ENCODE measurements around the gene ARPC5. TPM values are rescaled to one million over a fixed set of nuclear protein-coding genes. Genes with fewer than 3 reads are reported as not detected.

ARPC5 gene
- total and polyA plus RNA-seq, 10 of the 15 experiments (the other 5 are each of a cell fraction or from before 2014, with no cell fraction given) = 238 to 784 (median 309) TPM

- CTCF ChIA-PET = interaction anchor here (0.5 to 6.5 kb wide), 60 partner anchors 9 to 798 kb away, joined by 3 to 360 read pairs (median 4); partner anchors contain the start of genes ARPC5 and RGL1
Observed at GRCh38 chr1:183654706-183655105, 19.1 kb upstream of the ARPC5 start.

More at GRCh38 chr1:183654706-183655105, 19.1 kb upstream of the ARPC5 start:
- Histone ChIP-seq H4K20me1 (ENCODE audit: control insufficient read depth, insufficient read depth) (no peaks in the 10 kb centered on the region), H3K27ac (ENCODE audit: control insufficient read depth, insufficient read depth) (no peak overlapping the region), H3K36me3 (ENCODE audit: control insufficient read depth in 2 of 2, insufficient read depth in 2 of 2, low read length in 1 of 2) (no peaks in the 10 kb centered on the region; a peak in 1 of 4 replicates), H3K4me3 (no peak overlapping the region), H2AFZ (ENCODE audit: control insufficient read depth, low read depth, low read length) (peak overlapping the region; percentile 19; the same call in 1 of the 2 replicates), H3K4me1 (ENCODE audit: control insufficient read depth, insufficient read depth, low read length) (peaks cover 31% of the 10 kb centered on the region), H3K79me2 (ENCODE audit: control insufficient read depth, insufficient read depth, low read length) (peaks cover 2% of the 10 kb centered on the region), H3K4me2 (ENCODE audit: control insufficient read depth, insufficient read depth) (no peak overlapping the region; the same call in 1 of the 2 replicates), H3K9ac (ENCODE audit: control insufficient read depth, insufficient read depth, low read length) (no peak overlapping the region), H3K27me3 (replicated peaks in 1 of 2; ENCODE audit: control insufficient read depth in 2 of 2, insufficient read depth in 2 of 2, low read length in 1 of 2) (no peaks in the 10 kb centered on the region), H3K9me3 (replicated peaks; ENCODE audit: control insufficient read depth, insufficient read depth, low read length) (no peaks in the 10 kb centered on the region)
- no peak for FAIRE-seq
- POLR2A ChIA-PET = interaction anchor here (0.8 to 4.3 kb wide), 7 partner anchors 10 to 261 kb away, joined by 3 to 39 read pairs (median 4); no protein-coding TSS in a partner anchor
- ATAC-seq = no peak
- SMC1A ChIA-PET (ENCODE audit: uncharacterized antibody, unreplicated experiment) = interaction anchor here (0.6 to 6.2 kb wide), 54 partner anchors 9 to 1016 kb away, joined by 3 to 331 read pairs (median 6); partner anchors contain the start of genes ARPC5 and NCF2
- TF ChIP-seq MEF2A (IDR thresholded peaks at IDR 0.05; ENCODE audit: insufficient read depth, low read depth, low read length) (no peak), TBL1XR1 (IDR thresholded peaks at IDR 0.05; ENCODE audit: low read depth, low read length) (no peak), MTA3 (IDR thresholded peaks at IDR 0.05; ENCODE audit: borderline replicate concordance, low read length) (no peak), TARDBP (IDR thresholded peaks at IDR 0.05; ENCODE audit: borderline replicate concordance) (no peak), ASH2L (IDR thresholded peaks at IDR 0.05; ENCODE audit: borderline replicate concordance, low read depth) (no peak), ZNF384 (IDR thresholded peaks at IDR 0.05; ENCODE audit: borderline replicate concordance, low read depth, low read length) (no peak), EP300 (IDR thresholded peaks at IDR 0.05; ENCODE audit: borderline replicate concordance in 1 of 2, control insufficient read depth in 1 of 2, low read depth in 2 of 2, low read length in 2 of 2) (no peak), MLLT1 (IDR thresholded peaks at IDR 0.05) (no peak), FOXM1 (IDR thresholded peaks at IDR 0.05; ENCODE audit: low read depth, low read length) (no peak), SUZ12 (IDR thresholded peaks at IDR 0.05; ENCODE audit: unreplicated experiment) (no peak), BMI1 (IDR thresholded peaks at IDR 0.05; ENCODE audit: borderline replicate concordance) (no peak), RELB (IDR thresholded peaks at IDR 0.05; ENCODE audit: low read depth) (no peak), CHD1 (IDR thresholded peaks at IDR 0.05; ENCODE audit: low read depth, low read length) (no peak), POLR2A (IDR thresholded peaks at IDR 0.05; ENCODE audit: low read depth, low read length) (no peak), MEF2B (IDR thresholded peaks at IDR 0.05; ENCODE audit: partially characterized antibody, poor library complexity, severe bottlenecking) (no peak), TAF1 (IDR thresholded peaks at IDR 0.05; ENCODE audit: borderline replicate concordance, low read depth, low read length) (no peak)
- in situ Hi-C loops (cut with MboI) (loop anchor here (5.0 to 10.0 kb wide), 2 partner anchors 258 to 570 kb away; no protein-coding TSS in a partner anchor), intact Hi-C loops (cut with micrococcal nuclease; ENCODE audit: unreplicated experiment) (loop anchor here (1.0 to 5.0 kb wide), 5 partner anchors 31 to 568 kb away; no protein-coding TSS in a partner anchor)
- DNase-seq (ENCODE audit: low read depth, low spot score) = no peak
- no TSS peak for BruUV-seq (replicated peaks)
- RAD21 ChIA-PET (ENCODE audit: unreplicated experiment) = interaction anchor here (0.8 to 6.2 kb wide), 35 partner anchors 8 to 570 kb away, joined by 3 to 299 read pairs (median 5); partner anchors contain the start of genes NCF2 and RGL1

Measured in GM12878 (cell line).